ENCODE measurements around the gene TAT. TPM values are rescaled to one million over a fixed set of nuclear protein-coding genes. Genes with fewer than 3 reads are reported as not detected.

The TAT gene
- total and polyA plus RNA-seq, 4 donors: 10.6 to 540 (median 433) TPM

DNA sequence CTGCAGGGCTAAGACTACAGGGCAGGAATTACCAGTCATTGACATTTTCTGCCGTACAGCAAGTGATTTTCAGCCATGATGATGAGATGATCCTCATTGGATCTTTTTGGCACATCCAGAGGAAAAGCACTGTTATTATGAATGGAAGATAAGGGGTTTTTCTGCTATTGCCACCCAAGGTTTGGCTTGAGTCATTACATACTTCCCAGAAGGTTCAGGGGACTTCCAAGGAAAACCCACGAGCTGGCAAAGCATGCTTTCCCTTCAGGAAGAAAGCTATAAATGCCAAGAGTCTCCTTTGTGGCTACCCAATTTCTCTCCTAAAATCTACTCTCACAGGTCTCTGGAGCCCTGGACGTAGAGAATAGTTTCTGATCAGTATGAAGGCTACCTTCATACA is 44.5 kb downstream of the TAT start (continued):
- no peak for TF ChIP-seq ZBTB33 (IDR thresholded peaks at IDR 0.05)
- TF ChIP-seq, protein P1, sequence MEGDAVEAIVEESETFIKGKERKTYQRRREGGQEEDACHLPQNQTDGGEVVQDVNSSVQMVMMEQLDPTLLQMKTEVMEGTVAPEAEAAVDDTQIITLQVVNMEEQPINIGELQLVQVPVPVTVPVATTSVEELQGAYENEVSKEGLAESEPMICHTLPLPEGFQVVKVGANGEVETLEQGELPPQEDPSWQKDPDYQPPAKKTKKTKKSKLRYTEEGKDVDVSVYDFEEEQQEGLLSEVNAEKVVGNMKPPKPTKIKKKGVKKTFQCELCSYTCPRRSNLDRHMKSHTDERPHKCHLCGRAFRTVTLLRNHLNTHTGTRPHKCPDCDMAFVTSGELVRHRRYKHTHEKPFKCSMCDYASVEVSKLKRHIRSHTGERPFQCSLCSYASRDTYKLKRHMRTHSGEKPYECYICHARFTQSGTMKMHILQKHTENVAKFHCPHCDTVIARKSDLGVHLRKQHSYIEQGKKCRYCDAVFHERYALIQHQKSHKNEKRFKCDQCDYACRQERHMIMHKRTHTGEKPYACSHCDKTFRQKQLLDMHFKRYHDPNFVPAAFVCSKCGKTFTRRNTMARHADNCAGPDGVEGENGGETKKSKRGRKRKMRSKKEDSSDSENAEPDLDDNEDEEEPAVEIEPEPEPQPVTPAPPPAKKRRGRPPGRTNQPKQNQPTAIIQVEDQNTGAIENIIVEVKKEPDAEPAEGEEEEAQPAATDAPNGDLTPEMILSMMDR (IDR thresholded peaks at IDR 0.05; ENCODE audit: low read depth, low read length, missing input control): no peak
- TF ChIP-seq HNF4G (IDR thresholded peaks at IDR 0.05): no peak
- TF ChIP-seq JUND (IDR thresholded peaks at IDR 0.05): no peak

DNA sequence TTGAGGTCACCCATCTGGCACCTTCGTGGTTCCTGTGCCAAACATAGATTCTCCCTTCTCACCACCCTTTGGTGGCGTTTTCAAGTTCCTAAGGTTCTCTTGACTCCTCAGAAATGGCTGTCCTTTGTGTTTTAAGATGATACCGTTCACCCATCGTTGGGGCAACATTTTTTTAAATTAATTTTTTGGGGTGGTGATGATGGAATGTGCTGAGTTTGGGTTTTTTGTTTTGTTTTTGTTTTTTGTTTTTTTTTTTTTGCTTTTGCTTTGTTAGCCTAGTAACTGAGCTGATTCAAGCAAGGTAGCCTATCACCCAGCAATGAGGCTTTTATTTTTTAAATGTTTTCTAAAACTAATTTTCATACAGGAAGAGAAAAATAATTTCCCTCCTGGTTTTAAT is 48.0 kb downstream of the TAT start:
- Histone ChIP-seq H3K27ac (ENCODE audit: low read depth in 1 of 2, low read length in 2 of 2) (no peak overlapping the region), H3K4me1 (ENCODE audit: control insufficient read depth in 4 of 4, insufficient read depth in 4 of 4, low read length in 3 of 4) (no peaks in the 10 kb centered on the region), H3K36me3 (ENCODE audit: control insufficient read depth in 4 of 4, insufficient read depth in 3 of 4, low read depth in 1 of 4, low read length in 3 of 4) (no peaks in the 10 kb centered on the region), H3K9ac (ENCODE audit: low read depth in 1 of 2, low read length in 2 of 2) (no peak overlapping the region), H3K9me3 (ENCODE audit: control insufficient read depth in 4 of 4, low read length in 3 of 4) (no peaks in the 10 kb centered on the region), H3K27me3 (ENCODE audit: control insufficient read depth in 4 of 4, insufficient read depth in 4 of 4, low read length in 3 of 4) (peaks cover 0 to 2% (median 0%) of the 10 kb centered on the region in 4 donors), H3K4me3 (ENCODE audit: low read depth in 1 of 3, low read length in 3 of 3) (no peak overlapping the region)
- 74% methylated on average over 4 of the region's 4 CpGs for WGBS
- no peak for DNase-seq (ENCODE audit: low spot score)
- no peak for TF ChIP-seq ZBTB33 (IDR thresholded peaks at IDR 0.05)
- no peak for TF ChIP-seq RAD21 (IDR thresholded peaks at IDR 0.05)
- no peak for TF ChIP-seq GABPA (IDR thresholded peaks at IDR 0.05 in 1 of 2, conservative IDR thresholded peaks at IDR 0.05 in 1 of 2)
- TF ChIP-seq ATF3 (IDR thresholded peaks at IDR 0.05): no peak
- no peak for TF ChIP-seq JUND (IDR thresholded peaks at IDR 0.05)
- TF ChIP-seq, protein P2, sequence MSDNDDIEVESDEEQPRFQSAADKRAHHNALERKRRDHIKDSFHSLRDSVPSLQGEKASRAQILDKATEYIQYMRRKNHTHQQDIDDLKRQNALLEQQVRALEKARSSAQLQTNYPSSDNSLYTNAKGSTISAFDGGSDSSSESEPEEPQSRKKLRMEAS (IDR thresholded peaks at IDR 0.05): no peak
- no peak for TF ChIP-seq YY1 (IDR thresholded peaks at IDR 0.05)
- TF ChIP-seq HNF4G (IDR thresholded peaks at IDR 0.05): no peak
- TF ChIP-seq TAF1 (conservative IDR thresholded peaks at IDR 0.05): no peak
- no peak for TF ChIP-seq FOXA2 (IDR thresholded peaks at IDR 0.05)

DNA sequence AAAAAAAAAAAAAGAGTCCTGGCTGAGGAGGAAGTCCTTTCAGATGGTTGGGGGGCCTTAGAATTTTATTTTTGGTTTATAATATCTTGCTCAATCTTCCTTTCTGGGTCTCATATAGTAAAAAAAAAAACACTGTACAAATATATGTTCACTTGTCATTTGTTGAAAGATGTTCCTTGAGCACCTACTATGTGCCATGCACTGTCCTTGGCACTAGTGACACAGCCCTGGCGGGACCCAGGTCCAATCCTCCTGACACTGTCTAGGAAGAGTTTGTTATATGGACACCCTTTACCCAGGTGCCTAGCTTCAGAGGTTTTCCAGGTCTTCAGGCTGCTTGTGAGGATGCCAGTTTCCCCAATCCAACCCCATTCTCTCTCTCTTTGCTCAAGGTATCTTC is 48.6 kb downstream of the TAT start:
- H3K27ac ChIP-seq (ENCODE audit: low read depth in 1 of 2, low read length in 2 of 2): no peak overlapping the region
- no peak for TF ChIP-seq ZBTB33 (IDR thresholded peaks at IDR 0.05)
- 90% methylated on average over 1 of the region's 1 CpG for WGBS
- no peaks in the 10 kb centered on the region for H3K4me1 ChIP-seq (ENCODE audit: control insufficient read depth in 4 of 4, insufficient read depth in 4 of 4, low read length in 3 of 4)
- H3K9me3 ChIP-seq (ENCODE audit: control insufficient read depth in 4 of 4, low read length in 3 of 4): no peaks in the 10 kb centered on the region
- no peak overlapping the region for H3K9ac ChIP-seq (ENCODE audit: low read depth in 1 of 2, low read length in 2 of 2)
- no peaks in the 10 kb centered on the region for H3K36me3 ChIP-seq (ENCODE audit: control insufficient read depth in 4 of 4, insufficient read depth in 3 of 4, low read depth in 1 of 4, low read length in 3 of 4)
- DNase-seq (ENCODE audit: low spot score): no peak
- H3K4me3 ChIP-seq (ENCODE audit: low read depth in 1 of 3, low read length in 3 of 3): no peak overlapping the region
- peaks cover 0 to 2% (median 0%) of the 10 kb centered on the region in 4 donors for H3K27me3 ChIP-seq (ENCODE audit: control insufficient read depth in 4 of 4, insufficient read depth in 4 of 4, low read length in 3 of 4)

Data from liver (tissue), 9 donors.